GM12801 (cell line): ENCODE measurements around the gene CLIC6.

Source experiments
- CTCF ChIP-seq: IDR thresholded peaks from one replicate; pipeline ENCODE4 v1.5.1; 2011; ENCODE audit warnings: control low read depth; ENCODE audit not compliant: insufficient read length; ENCODE audit errors: extremely low read depth

Gene CLIC6

DNA sequence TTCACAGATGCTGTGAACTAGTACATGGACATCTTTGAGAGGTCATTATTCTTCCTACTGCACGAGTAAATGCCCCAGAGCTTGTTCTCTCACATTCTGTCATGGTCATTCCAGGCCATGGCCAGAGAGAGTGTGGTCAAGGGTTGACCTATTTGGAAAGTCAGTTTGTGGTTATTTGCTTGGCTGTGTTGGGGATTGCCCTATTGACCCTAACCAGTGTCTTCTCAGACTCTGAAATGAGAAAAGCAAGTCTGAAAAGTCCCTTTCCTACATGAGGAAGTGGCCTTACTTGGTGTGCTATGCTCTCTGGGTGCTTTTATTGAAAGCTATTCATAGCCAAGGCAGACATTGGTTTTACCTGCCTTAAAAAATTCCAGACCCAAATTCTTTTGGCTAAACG is 26.6 kb downstream of the CLIC6 start:
- TF ChIP-seq CTCF: no peak

DNA sequence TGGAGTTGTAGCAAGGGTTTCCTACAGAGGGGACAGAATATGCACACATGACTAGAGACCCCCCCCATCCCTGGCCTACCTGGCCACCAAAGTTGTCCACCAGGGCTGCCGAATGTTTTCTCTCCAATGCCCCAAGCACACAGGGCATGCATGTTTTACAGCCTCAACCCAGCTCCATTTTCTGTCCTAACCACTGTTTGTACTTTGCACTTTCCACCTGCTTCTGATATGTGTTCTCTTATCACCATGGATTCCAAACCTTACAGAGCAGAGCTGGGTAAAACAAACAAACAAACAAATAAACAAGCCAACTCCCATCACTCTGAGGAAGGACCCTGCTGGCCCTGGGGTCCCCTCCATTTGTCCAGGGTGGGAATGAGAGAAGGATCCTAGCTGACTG is 27.3 kb downstream of the CLIC6 start:
- no peak for TF ChIP-seq CTCF

DNA sequence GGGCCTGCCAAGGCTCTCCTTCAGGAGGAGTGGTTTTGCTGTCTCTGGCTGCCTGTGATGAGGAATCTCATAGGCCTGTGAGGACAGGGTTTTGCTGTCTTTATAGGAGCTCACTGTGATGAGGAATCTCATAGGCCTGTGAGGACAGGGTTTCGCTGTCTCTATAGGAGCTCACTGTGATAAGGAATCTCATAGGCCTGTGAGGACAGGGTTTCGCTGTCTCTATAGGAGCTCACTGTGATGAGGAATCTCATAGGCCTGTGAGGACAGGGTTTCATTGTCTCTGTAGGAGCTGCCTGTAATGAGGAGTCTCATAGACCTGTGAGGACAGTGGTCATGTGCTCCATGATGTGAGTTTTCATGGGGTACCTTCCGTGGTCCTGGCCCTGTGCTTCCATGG is 29.0 kb downstream of the CLIC6 start:
- TF ChIP-seq CTCF: no peak

GRCh38 chr21:34698270-34699015 is 29.6 kb downstream of the CLIC6 start:
- no peak for TF ChIP-seq CTCF

- TF ChIP-seq CTCF: no peak
Observed at GRCh38 chr21:34700605-34701004, 31.8 kb downstream of the CLIC6 start.

DNA sequence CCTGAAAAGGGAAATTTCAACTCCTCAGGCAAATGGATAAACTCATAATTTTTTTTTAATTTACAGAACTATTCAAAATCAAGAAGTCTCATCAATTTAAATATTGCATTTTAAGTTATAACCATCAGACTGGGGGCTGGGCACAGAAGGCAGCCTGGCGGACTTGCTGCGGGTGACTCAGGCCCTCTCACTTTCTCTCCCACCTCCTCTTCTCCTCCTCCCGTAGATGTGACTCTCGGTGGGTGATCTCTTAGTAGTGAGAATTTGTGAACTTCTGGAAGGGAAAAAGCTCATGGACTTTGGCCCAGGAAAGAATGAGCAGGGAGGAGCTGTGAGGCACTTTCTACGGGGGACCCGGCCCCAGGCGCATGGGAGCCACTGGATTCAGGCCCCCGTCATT is 32.9 kb downstream of the CLIC6 start:
- no peak for TF ChIP-seq CTCF

GRCh38 chr21:34702341-34703170 is 33.8 kb downstream of the CLIC6 start:
- TF ChIP-seq CTCF: no peak
